Ascending aorta (tissue), 2 donors: ENCODE data around the gene RLN3. TPM values are rescaled to one million over a fixed set of nuclear protein-coding genes. Genes with fewer than 3 reads are reported as not detected.

Source experiments
- DNase-seq, 2 donors: peaks; one replicate each; pipeline ENCODE4 v3.0.0-alpha.2; 2019; ENCODE audit warnings: low spot score in 2 of 2
- H3K27ac ChIP-seq, 2 donors: fragments of 200-600 bp; sonication (generic); one replicate each; pipeline ENCODE4 v1.5.1; 2016 to 2017; ENCODE audit warnings: mild to moderate bottlenecking in 1 of 2
- H3K27me3 ChIP-seq: fragments of 200-600 bp; sonication (generic); one replicate; pipeline ENCODE4 v1.5.1; 2017
- H3K36me3 ChIP-seq, 2 donors: fragments of 200-600 bp; sonication (generic); one replicate each; pipeline ENCODE4 v1.5.1; 2016
- H3K4me1 ChIP-seq, 2 donors: fragments of 200-600 bp; sonication (generic); one replicate each; pipeline ENCODE4 v1.5.1; 2016 to 2017; ENCODE audit warnings: mild to moderate bottlenecking in 1 of 2
- H3K4me3 ChIP-seq, 2 donors: fragments of 200-600 bp; sonication (generic); one replicate each; pipeline ENCODE4 v1.5.1; 2016 to 2017; ENCODE audit warnings: mild to moderate bottlenecking in 1 of 2
- H3K9me3 ChIP-seq, 2 donors: fragments of 200-600 bp; sonication (generic); one replicate each; pipeline ENCODE4 v1.5.1; 2016
- CTCF ChIP-seq, 3 experiments: fragments of 200-600 bp in 2 of 3; fragments of 450-650 bp in 1 of 3; sonication (generic) in 2 of 3; IDR thresholded peaks; one replicate each; pipeline ENCODE4 v1.5.1; 2016 to 2019; ENCODE audit warnings: antibody characterized with exemption in 3 of 3, mild to moderate bottlenecking in 1 of 3, moderate library complexity in 1 of 3
- intact Hi-C: fragments of 100-400 bp; cut with DNase I; formaldehyde crosslinking; loops from one replicate; pipeline ENCODE4 v1.15.1; 2023
- total RNA-seq: library from RNA; depleted of rRNA; stranded (reverse); fragments of >200 nt; gene quantifications from one replicate; pipeline ENCODE4 v1.1.0, GENCODE V29; 2016

Gene RLN3
- total RNA-seq, 1 donor from 2014 or later, result not detected

DNA sequence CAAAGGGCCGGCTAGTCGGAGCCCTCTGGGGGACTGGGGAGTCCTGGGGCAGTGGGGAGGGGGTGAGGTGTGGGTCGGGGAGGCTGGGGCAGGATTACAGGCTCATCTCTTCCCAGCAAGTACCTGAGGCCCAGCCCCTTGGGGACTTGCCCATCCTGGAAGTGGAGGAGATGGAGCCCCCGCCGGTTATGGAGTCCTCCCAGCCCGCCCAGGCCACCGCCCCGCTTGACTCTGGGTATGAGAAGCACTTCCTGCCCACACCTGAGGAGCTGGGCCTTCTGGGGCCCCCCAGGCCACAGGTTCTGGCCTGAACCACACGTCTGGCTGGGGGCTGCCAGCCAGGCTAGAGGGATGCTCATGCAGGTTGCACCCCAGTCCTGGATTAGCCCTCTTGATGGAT is 24.0 kb downstream of the RLN3 start:
- Histone ChIP-seq H3K27ac (no peak overlapping the region), H3K4me3 (no peak overlapping the region), H3K27me3 (no peaks in the 10 kb centered on the region), H3K36me3 (no peaks in the 10 kb centered on the region), H3K4me1 (no peaks in the 10 kb centered on the region), H3K9me3 (no peaks in the 10 kb centered on the region)
- TF ChIP-seq CTCF (IDR thresholded peaks at IDR 0.05), result no peak
- DNase-seq, result no peak
- intact Hi-C loops, result no loop called here

- Histone ChIP-seq H3K4me3 (no peak overlapping the region), H3K27ac (no peak overlapping the region), H3K4me1 (no peaks in the 10 kb centered on the region), H3K36me3 (no peaks in the 10 kb centered on the region), H3K9me3 (no peaks in the 10 kb centered on the region), H3K27me3 (no peaks in the 10 kb centered on the region)
- no peak for DNase-seq
- TF ChIP-seq CTCF (IDR thresholded peaks at IDR 0.05), result no peak
- intact Hi-C loops, result no loop called here
Measured at GRCh38 chr19:14052470-14052869, 24.5 kb downstream of the RLN3 start.

GRCh38 chr19:14053032-14053431 is 25.1 kb downstream of the RLN3 start:
- intact Hi-C loops, result no loop called here

DNA sequence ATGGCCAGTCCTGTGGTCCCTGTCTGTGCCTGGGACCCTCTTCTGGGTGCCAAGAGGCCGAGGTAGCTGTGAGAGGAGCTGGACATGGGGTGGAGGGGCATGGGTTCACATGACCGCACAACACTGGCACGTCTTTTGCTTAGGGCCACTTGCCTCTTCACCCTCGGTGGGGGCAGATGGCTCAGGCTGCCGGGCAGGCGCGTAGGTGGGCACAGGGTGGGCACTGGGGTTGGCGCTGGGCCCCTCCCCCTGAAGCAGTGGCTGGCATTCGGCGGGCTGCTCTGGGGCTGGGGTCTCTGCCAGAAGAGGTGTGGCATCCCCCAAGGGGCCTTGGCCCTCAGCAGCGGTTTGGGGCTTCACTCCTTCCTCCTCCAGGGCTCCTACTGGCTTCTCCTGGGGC is 25.6 kb downstream of the RLN3 start:
- Histone ChIP-seq H3K27me3 (no peaks in the 10 kb centered on the region), H3K4me1 (peaks cover 0 to 5% of the 10 kb centered on the region in 2 donors), H3K27ac (no peak overlapping the region), H3K9me3 (no peaks in the 10 kb centered on the region), H3K36me3 (no peaks in the 10 kb centered on the region), H3K4me3 (no peak overlapping the region)
- intact Hi-C loops, result no loop called here
- no peak for TF ChIP-seq CTCF (IDR thresholded peaks at IDR 0.05)
- DNase-seq, result no peak

More at GRCh38 chr19:14053032-14053431, 25.1 kb downstream of the RLN3 start:
- Histone ChIP-seq H3K4me1 (peaks cover 0 to 5% of the 10 kb centered on the region in 2 donors), H3K27me3 (no peaks in the 10 kb centered on the region), H3K4me3 (no peak overlapping the region), H3K36me3 (no peaks in the 10 kb centered on the region), H3K9me3 (no peaks in the 10 kb centered on the region), H3K27ac (no peak overlapping the region)
- no peak for DNase-seq
- no peak for TF ChIP-seq CTCF (IDR thresholded peaks at IDR 0.05)

DNA sequence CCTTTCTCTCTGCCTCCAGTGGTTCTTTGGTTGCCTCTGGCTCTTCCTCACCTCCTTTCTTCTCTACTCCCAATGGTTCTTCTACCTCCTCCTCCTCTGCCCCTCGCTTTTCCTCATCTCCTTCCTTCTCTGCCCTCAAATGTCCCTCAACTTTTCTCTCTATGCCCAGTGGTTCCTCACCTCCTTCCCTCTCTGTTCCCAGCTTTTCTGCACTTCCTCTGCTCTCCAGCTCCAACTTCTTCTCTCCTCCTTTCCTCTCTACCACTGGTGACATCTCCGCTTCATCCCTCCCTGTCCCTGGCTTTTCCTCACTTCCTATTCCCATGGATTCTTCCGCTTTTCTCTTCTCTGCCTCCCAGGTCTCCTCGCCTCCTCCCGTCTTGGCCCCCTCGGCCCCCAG is 26.2 kb downstream of the RLN3 start:
- no peaks in the 10 kb centered on the region for H3K36me3 ChIP-seq
- H3K27me3 ChIP-seq, result no peaks in the 10 kb centered on the region
- no peak for DNase-seq
- no peak overlapping the region for H3K27ac ChIP-seq
- H3K4me1 ChIP-seq, result peaks cover 0 to 5% of the 10 kb centered on the region in 2 donors
- H3K4me3 ChIP-seq, result no peak overlapping the region
- no peaks in the 10 kb centered on the region for H3K9me3 ChIP-seq
- intact Hi-C loops, result no loop called here
- no peak for TF ChIP-seq CTCF (IDR thresholded peaks at IDR 0.05)

- H3K9me3 ChIP-seq, result no peaks in the 10 kb centered on the region
- H3K4me3 ChIP-seq, result no peak overlapping the region
- H3K27me3 ChIP-seq, result no peaks in the 10 kb centered on the region
- no peak overlapping the region for H3K27ac ChIP-seq
- H3K4me1 ChIP-seq, result peaks cover 0 to 5% of the 10 kb centered on the region in 2 donors
- intact Hi-C loops, result no loop called here
- no peak for DNase-seq
- TF ChIP-seq CTCF (IDR thresholded peaks at IDR 0.05), result no peak
- H3K36me3 ChIP-seq, result no peaks in the 10 kb centered on the region
Measured at GRCh38 chr19:14054721-14055120, 26.8 kb downstream of the RLN3 start.
